ENCODE data around the gene SCYGR5.
"Not testable (repeated sequence)": the region's sequence is repeated elsewhere in the genome, so short reads cannot be mapped to it uniquely, and the experiment has no call there.

SCYGR5 gene, protein sequence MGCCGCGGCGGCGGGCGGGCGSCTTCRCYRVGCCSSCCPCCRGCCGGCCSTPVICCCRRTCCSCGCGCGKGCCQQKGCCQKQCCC

DNA sequence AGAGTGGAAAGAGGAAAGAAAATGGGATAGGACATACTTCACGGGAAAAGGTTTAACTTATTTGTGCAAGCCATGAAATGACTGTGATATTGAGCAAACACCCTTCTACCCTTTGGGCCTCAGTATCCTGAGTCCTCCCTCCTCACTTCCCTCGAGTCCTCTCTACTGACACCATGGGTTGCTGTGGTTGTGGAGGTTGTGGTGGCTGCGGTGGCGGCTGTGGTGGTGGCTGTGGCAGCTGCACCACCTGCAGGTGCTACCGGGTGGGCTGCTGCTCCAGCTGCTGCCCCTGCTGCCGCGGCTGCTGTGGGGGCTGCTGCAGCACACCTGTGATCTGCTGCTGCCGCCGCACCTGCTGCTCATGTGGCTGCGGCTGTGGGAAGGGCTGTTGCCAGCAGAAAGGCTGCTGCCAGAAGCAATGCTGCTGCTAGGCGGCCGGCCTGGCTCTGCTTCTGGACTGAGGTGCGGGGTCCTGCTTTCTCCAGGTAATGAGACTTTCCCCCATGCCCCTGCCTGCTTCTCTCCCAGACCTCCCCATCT is at the start of gene SCYGR5:
Gene SCYGR5 (plus strand): TSS at position 174 of the 540 bp plus-strand sequence. CDS start 0 bp downstream, at position 174.
- DNase-seq (ENCODE audit: low read depth in 2 of 2): not testable (repeated sequence)

DNA sequence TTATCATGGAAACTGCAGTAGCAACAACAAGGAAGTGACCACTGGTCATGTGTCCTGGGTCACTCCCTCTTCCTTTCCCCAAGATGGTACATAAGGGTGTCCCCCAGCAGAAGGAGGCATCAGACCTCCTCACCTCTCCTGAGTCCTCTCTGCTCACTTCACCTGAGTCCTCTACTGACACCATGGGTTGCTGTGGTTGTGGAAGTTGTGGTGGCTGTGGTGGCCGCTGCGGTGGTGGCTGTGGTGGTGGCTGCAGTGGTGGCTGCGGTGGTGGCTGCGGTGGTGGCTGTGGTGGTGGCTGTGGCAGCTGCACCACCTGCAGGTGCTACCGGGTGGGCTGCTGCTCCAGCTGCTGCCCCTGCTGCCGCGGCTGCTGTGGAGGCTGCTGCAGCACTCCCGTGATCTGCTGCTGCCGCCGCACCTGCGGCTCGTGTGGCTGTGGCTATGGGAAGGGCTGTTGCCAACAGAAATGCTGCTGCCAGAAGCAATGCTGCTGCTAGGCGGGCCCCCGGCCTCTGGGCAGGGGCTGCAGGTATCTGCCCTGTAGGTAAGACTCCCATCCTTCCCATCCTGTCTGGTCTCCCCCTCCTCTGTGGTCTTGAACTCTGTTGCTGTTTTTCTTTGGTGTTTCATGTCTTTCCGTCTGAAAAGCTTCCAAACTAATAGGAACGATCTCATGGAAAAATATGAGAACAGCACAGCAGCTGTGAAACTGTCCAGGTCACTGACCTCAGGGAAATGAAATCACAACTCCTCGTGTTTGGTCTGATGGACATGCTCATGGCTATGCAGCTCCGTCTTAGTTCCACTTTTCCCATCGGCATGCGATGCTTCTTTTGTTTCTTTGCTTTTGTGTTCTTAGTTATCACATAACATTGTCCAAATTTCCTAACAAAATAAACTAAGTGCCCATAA is 49.0 kb upstream of the SCYGR5 start, which contains the start of gene SCYGR4:
Gene SCYGR4 (plus strand): TSS at position 183 of the 915 bp plus-strand sequence. CDS start 0 bp downstream, at position 183.
- DNase-seq (ENCODE audit: low read depth in 2 of 2): no peak

- no peak for DNase-seq (ENCODE audit: low read depth in 2 of 2)
These were observed 43.4 kb upstream of the SCYGR5 start for GRCh38 chr2:227623226-227623625.

GRCh38 chr2:227625420-227625819 is 41.2 kb upstream of the SCYGR5 start:
- DNase-seq (ENCODE audit: low read depth in 2 of 2): no peak

DNA sequence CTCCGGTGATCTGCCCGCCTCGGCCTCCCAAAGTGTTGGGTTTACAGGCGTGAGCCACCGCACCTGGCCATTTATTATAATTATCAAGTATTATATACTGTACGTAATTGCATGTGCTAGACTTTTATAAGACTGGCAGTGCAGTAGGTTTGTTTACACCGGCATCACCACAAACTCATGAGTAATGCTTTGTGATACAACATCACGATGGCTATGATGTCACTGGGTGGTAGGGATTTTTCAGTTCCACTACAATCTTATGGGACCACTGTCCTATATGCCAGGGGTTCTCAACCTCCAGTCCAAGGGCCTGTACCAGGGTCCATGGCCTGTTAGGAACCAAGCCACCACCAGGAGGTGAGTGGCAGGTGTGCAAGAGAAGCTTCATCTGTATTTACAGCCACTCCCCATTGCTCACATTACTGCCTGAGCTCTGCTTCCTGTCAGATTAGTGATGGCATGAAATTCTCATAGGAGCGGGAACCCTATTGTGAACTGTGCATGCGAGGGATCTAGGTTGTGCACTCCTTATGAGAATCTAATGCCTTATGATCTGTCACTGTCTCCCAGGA is 39.9 kb upstream of the SCYGR5 start:
- no peak for DNase-seq (ENCODE audit: low read depth in 2 of 2)

DNA sequence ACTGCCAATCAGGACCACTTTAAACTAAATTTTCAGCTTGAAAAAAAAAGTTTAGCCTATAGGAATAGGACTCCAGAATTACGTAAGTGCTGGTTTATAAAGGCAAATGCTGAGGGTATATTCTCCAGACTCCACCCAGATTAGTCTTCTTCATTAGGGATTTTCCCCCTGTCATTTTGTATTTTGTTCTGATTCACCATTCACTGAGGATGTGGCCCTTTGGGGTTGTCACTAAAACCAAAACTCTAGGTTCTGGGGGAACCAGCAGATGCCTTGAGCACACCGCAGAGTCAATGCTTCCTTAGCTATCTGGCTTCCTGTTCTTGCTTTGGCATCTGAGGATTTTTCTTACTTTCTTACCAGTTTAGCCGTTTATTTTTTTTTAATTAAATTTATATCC is 38.8 kb upstream of the SCYGR5 start:
- DNase-seq (ENCODE audit: low read depth in 2 of 2): no peak

DNA sequence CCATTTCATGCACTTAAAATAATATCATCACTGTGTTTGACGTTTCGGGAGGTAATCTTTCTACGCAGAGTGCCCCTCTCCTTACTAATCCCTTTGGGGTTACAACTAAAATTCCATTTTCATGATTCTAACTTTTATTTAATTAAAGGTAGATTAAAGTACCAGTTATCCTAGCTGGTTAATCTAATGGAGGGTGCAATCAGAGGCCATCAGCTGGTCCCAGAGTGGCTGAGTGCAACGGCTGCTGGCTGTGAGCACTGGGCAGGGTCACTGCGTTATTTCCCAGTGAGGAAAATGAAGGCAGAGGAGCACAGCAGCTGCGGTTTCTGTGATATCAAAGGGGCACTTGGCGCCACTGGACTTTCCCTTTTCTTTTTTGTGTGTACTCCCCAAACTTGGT is 37.2 kb upstream of the SCYGR5 start:
- DNase-seq (ENCODE audit: low read depth in 2 of 2): no peak

GRCh38 chr2:227630322-227630721 is 36.3 kb upstream of the SCYGR5 start:
- no peak for DNase-seq (ENCODE audit: low read depth in 2 of 2)

DNA sequence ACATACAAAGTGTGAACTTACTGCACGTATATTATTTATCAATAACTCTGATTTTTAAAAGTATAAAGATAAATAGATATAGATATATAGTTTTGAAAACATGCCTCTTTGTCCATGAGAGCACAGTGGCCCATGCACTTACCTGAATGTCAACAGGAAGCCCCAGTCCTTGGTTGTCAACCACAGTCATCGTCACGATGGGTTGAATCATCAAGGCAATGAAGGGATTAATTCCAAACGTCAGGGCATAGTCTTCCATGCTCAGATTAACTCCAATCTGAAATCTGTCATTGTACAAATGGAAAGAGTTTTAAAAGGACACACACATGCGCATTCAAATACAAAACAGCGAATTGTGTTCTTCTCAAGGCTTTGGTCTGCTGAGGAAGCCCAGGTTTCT is 33.8 kb upstream of the SCYGR5 start:
- no peak for DNase-seq (ENCODE audit: low read depth in 2 of 2)

DNA sequence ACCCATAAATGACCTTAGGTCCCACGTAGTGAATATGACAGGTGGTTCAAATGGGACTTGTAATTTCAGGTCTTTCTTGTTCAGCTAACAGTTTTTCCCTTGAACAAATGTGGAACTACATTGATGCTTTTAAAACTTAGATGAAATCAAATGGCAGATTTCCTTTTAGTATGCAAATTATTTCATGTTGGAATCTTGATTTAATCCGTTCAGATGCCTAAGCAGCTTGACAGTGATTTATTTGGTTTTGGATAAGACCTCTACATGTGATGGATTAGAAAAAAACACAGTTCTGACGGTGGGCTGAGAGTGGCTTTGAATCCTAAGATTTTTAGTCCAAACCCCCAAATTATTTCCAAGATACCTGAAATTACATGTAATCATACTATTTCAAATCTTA is 32.4 kb upstream of the SCYGR5 start:
- DNase-seq (ENCODE audit: low read depth in 2 of 2): no peak

- no peak for DNase-seq (ENCODE audit: low read depth in 2 of 2)
These were observed 23.9 kb upstream of the SCYGR5 start for GRCh38 chr2:227642656-227643055.

GRCh38 chr2:227643990-227644551 is 22.5 kb upstream of the SCYGR5 start:
- no peak for DNase-seq (ENCODE audit: low read depth in 2 of 2)

DNA sequence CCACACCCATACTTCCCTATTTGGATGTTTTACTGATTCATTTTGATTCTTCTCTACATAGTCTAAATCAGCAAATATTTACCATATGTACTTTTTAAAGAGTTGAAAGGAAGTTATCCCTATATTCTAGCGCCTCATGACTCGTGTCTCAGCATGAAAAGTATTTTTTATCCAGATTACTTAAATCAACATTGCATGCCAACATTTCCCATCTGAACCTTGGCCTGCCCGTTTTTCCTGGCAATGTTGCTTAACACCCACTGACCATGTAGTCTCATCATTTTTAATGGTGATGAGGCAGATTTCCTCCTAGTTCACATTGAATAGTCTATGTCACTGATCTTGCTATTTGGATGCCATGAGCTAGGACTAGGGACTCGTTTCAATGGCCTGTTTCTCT is 13.2 kb upstream of the SCYGR5 start:
- DNase-seq (ENCODE audit: low read depth in 2 of 2): no peak

DNA sequence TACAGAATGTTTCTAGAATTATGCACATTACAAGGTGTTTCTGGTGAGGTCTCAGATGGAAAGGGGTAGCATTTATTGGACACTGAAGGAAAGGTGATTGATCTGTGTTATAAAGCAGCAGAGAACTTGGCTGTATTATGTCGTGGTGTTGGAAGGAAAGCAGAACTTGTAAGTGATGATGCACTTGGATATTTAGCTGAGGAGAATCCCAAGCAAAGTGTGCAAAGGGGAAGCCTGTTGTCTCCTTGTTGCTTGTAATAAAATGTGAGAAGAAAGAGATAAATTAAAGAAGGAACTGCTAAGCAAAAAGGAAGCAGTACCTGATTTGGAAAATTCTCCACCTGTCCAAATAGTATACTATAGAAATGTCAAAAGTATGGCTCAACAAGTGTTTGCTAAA is 12.2 kb upstream of the SCYGR5 start:
- DNase-seq (ENCODE audit: low read depth in 2 of 2): no peak

DNA sequence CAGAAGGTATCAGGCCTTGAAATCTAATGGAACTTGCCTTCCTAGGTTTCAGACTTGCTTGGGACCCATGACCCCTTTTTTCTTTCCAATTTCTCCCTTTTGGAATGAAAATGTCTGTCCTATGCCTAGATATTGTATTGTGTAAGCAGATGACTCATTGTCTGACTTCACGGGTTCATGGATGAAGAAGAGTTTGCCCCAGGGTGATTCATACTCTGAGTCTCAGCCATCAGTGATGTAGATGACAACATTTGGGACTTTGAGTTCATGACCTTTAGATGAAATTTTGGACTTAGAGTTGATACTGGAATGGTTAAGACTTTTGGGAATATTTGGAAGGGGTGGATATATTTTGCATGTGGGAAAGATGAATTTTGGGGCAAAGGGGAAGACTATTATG is 11.2 kb upstream of the SCYGR5 start:
- DNase-seq (ENCODE audit: low read depth in 2 of 2): no peak

DNA sequence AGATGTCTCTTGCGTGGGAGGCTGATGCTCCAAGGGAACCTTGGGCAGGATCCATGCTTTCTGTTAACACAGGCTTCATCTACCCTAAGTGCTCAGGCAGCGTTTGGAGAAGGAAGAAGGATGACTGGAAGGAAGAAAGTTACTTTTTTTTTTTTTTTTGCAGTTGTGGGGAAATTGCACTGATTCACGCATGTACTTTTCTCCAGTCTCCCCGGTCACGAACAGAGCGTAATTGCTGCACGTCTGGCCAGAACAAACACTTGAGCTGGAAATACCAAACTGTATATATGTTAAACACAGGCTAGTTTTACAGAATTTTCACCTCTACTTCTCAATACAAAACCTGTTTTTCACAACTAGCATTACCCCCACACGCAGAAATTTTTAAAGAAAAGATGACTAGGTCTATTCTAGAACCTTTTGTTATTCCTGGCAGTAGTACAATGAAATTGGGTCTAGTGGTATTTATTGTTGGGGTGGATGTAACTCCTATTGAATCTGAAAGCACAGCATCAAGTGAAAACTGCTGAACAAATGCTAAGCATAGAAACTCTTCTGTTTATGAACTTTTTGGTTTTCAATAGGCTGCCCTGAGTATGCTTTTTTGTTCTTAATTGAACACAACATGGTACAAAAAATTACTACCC is 9.3 kb upstream of the SCYGR5 start:
- DNase-seq (ENCODE audit: low read depth in 2 of 2): no peak

- DNase-seq (ENCODE audit: low read depth in 2 of 2): no peak
These were observed 5.5 kb upstream of the SCYGR5 start for GRCh38 chr2:227661025-227661649.

- no peak for DNase-seq (ENCODE audit: low read depth in 2 of 2)
These were observed 4.8 kb upstream of the SCYGR5 start for GRCh38 chr2:227661827-227662226.

- no peak for DNase-seq (ENCODE audit: low read depth in 2 of 2)
These were observed 1.2 kb upstream of the SCYGR5 start for GRCh38 chr2:227665189-227665940.

DNA sequence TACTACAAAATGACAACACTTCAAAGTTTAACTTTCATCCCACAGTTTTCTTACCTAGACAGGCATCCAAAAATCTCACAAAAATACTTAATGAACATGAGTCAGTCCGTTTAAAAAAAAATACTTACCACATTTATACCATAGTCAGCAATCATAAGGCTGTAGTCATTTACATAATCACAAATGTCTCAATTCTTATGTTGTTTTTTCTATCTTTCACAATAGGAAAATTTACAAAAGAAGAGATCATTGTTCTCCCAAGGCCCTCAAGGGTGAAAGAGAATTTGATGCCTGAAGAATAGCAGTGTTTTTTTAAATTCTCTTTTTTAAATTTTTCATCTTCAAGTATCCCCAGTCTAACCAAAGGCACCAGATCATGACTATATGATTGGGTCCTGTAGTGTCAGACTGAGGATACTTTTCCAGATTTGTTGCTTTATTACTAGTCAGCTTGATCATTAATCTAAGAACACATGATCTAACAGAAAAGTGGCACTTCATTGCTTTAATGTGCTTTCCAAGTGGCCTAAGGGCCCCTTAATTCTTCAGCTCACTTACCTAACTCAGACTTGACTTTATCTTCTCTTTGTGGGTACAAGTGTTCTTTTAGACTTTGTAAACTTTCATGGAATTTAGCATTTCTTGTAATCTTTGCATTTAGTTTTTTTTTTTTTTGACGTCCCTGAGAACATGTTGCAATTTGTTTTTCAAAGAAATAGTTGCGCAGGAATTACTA is 4.7 kb downstream of the SCYGR5 start:
- DNase-seq (ENCODE audit: low read depth in 2 of 2): no peak
